Immature natural killer cell (primary cell): ENCODE results near the gene EIF2S3B. TPM values are rescaled to one million over a fixed set of nuclear protein-coding genes. Genes with fewer than 3 reads are reported as not detected.

Experiments used
- polyA plus RNA-seq, 3 donors: library from polyadenylated mRNA; unstranded; fragments of 300-500 nt; fragmentation: Illumina TruSeq; gene quantifications; one replicate each; pipeline ENCODE4 v1.2.3, GENCODE V29; 2021

Gene EIF2S3B
- polyA plus RNA-seq, 3 donors from 2014 or later = 0.24 to 0.30 (median 0.29) TPM

Other genes with a start within 250 kb of the EIF2S3B start
- gene KLRD1, start 198.0 kb upstream of the EIF2S3B start, polyA plus RNA-seq = 1,000 to 10,000 TPM; 1,034 to 1,330 (median 1,098) TPM
- gene KLRK1, start 115.8 kb upstream of the EIF2S3B start, polyA plus RNA-seq = 100 to 1,000 TPM; 623 to 949 (median 731) TPM
- gene KLRC4, start 96.1 kb upstream of the EIF2S3B start, polyA plus RNA-seq = 10 to 100 TPM; 14.3 to 28.5 (median 15.0) TPM
- gene KLRC3, start 85.3 kb upstream of the EIF2S3B start, polyA plus RNA-seq = 10 to 100 TPM; 27.6 to 59.0 (median 28.4) TPM
- gene KLRC2, start 69.9 kb upstream of the EIF2S3B start, polyA plus RNA-seq = 100 to 1,000 TPM in 1 of 3 donors, 10 to 100 TPM in 2; 34.5 to 112 (median 38.2) TPM
- gene KLRC1, start 52.5 kb upstream of the EIF2S3B start, polyA plus RNA-seq = 100 to 1,000 TPM; 200 to 440 (median 285) TPM
- gene MAGOHB, start 107.7 kb downstream of the EIF2S3B start, polyA plus RNA-seq = 10 to 100 TPM; 54.7 to 72.5 (median 58.7) TPM
- 1 to 10 TPM; 1.4 to 2.8 (median 1.8) TPM for gene STYK1, start 168.2 kb downstream of the EIF2S3B start, polyA plus RNA-seq
- 1 to 10 TPM; 1.5 to 8.2 (median 4.7) TPM for gene YBX3, start 217.4 kb downstream of the EIF2S3B start, polyA plus RNA-seq